ENCODE data around the gene PNMA3.
"Not testable (repeated sequence)": the region's sequence is repeated elsewhere in the genome, so short reads cannot be mapped to it uniquely, and the experiment has no call there.

The PNMA3 gene

DNA sequence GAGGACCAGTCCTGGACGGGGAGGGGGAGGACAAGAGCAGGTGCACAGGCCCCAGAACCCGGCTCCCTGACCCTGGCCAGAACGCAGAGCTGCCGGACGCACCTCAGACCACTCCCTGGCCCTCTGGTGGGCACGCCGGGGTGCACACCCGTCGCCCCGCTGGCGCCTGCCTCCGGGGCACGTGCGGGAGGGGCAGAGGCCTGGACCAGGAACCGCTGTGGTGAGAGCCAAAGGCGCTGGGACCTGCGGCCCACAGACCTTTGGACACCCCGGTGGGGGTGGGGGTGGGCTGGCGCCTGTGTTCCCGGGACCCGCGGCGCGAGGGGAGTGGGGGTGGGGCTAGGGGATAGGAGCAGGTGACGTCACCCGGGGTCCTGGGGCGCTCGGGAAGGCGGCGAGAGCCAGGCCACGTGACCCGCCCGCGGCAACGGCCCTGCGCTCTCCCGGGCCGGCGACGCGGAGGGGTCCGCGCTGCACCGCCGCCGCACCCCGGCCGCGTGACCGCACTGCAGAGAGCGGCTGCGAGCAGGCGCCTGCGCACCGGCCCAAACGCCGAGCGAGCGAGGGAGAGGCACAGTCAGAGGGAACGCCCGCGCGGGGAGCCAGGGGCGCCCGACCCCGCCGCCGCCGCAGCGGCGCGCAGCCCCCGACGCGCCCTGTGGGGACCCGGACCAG lies 15.8 kb downstream of the PNMA3 start, which contains the start of gene PNMA6A:
Gene PNMA6A, plus strand, starts transcription at position 546 of the 675 bp plus-strand sequence. CDS start 609 bp downstream, outside the sequence.
- DNase-seq (ENCODE audit: insufficient read length, low spot score); FAIRE-seq: not testable (repeated sequence)

DNA sequence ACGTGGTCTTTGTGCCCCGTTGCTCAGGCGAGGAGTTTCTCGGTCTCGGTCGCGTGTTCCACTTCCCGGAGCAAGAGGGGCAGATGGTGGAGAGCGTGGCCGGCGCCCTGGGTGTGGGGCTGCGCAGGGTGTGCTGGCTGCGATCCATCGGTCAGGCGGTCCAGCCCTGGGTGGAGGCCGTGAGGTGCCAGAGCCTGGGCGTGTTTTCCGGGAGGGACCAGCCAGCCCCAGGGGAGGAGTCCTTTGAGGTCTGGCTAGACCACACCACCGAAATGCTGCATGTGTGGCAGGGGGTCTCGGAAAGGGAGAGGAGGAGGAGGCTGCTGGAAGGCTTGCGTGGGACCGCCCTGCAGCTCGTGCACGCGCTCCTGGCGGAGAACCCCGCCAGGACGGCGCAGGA lies 17.1 kb downstream of the PNMA3 start:
- not testable (repeated sequence) for DNase-seq (ENCODE audit: insufficient read length, low spot score); FAIRE-seq

DNA sequence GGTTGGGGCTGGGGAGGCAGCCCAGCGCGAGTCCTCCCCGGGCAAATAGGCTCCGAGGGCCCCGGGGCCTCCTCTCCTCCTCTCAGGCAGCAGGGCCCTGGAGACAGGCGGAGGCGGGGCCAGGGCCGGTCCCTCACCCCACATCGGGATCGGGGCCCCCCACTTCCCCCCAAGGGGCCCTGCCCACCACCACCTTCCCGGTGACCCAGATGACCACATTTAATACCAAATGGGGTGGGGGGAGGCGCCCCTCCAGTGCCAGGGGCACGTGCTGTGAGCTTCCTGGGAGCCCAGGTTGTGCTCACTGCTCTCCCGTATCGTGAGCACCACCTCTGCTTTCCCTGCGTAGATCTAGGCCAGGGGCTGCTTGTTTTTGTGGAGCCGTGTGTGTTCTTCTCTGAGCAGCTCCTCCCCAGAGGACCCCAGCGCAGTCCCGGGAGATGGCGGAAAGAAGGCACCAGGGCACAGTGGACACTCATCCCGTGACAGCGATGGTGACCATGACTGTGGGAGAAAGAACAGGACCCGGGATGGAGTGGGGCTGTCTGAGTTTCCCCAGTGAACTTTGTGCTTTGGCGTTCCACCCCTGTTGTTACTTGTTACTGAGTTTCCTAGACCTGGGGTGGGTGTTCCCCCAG lies 18.1 kb downstream of the PNMA3 start:
- DNase-seq (ENCODE audit: insufficient read length, low spot score) (no peak), FAIRE-seq (no peak)

DNA sequence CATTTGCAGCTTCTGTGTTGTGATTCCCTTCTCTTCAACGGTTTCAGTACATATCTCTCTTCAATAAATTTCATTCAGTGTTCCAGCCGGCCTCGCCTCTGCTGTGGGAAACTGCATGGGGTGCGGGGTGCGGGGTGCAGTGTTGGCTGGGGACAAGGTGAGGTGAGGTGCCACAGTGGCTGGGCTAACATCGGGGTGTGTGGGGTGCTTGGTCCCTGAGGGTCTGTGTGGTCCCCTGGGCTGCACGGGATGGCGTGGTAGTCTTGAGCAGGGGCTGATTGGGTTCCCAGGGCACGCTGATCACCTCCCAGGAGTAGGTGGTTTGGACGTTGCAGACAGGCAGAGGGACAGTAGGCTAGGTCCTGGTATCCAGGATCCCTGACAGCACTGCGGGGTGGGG lies 18.7 kb downstream of the PNMA3 start:
- FAIRE-seq (no peak), DNase-seq (ENCODE audit: insufficient read length, low spot score) (no peak)

DNA sequence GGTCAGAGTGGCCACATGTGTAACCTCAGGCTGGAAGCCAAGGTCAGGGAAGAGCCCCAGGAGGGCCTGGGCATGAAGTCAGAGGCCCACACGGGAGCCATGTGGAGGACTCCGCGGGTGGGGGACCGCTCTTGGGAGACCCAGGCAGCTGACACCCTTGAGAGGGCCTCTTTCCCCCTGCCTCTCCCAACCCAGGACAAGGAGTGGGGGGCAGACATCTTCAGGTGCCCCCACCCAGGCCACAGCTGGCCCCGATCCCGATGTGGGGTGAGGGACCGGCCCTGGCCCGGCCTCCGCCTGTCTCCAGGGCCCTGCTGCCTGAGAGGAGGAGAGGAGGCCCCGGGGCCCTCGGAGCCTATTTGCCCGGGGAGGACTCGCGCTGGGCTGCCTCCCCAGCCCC lies 19.1 kb downstream of the PNMA3 start:
- FAIRE-seq (no peak), DNase-seq (ENCODE audit: insufficient read length, low spot score) (no peak)

DNA sequence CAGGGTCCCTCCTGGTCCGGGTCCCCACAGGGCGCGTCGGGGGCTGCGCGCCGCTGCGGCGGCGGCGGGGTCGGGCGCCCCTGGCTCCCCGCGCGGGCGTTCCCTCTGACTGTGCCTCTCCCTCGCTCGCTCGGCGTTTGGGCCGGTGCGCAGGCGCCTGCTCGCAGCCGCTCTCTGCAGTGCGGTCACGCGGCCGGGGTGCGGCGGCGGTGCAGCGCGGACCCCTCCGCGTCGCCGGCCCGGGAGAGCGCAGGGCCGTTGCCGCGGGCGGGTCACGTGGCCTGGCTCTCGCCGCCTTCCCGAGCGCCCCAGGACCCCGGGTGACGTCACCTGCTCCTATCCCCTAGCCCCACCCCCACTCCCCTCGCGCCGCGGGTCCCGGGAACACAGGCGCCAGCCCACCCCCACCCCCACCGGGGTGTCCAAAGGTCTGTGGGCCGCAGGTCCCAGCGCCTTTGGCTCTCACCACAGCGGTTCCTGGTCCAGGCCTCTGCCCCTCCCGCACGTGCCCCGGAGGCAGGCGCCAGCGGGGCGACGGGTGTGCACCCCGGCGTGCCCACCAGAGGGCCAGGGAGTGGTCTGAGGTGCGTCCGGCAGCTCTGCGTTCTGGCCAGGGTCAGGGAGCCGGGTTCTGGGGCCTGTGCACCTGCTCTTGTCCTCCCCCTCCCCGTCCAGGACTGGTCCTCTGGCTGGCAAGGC lies 21.3 kb downstream of the PNMA3 start:
- not testable (repeated sequence) for DNase-seq (ENCODE audit: insufficient read length, low spot score); FAIRE-seq

DNA sequence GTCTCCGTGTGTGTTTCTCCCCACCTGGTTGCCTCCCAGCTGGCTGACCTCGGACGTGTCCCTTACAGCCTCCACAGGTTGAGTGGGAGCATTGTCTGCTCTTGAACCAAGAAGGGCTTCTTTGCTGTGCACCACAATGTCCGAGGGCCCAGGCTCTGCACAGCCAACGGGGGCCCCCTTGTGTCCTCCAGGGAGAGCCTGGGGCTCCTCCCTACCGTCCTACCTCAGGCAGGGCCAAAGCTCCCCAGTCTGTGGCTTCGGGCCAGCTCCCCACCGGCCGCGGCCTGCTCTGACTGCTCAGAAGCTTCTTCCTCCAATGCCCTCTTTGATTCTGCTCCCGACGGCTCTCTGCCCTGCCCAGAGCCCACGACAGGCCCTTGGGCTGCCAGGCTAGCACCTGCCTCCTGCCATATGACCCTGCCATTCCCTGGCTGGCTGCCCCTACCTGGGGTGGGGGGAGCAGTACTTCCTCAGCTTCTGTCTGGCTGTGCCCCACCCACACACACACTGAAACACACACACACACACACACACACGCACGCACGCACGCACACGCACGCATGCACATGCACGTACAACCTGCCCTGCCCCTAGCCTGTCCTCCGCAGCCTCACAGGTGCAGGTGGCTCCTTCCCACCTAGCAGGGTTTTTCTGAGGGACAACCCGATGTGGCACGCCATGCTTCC lies 27.1 kb downstream of the PNMA3 start:
- not testable (repeated sequence) for DNase-seq (ENCODE audit: insufficient read length, low spot score); FAIRE-seq

DNA sequence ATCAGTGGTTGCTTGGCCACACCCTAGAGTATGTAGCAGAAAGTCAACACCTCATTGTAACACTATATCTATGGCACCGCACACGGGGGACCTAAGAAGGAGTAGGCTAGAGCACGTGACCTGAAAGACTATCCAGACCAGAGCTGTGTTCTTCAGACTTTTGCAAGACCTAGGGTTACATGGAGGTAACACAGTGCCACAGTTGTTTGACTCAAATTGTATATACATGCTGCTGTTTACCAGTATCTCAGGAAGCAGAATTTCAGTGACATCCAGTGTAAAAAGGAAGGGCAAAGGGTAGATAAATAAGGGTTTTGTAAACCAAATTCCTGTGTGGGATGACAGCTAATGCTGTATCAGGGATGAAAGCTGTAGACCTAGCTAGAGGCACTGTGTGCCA lies 46.1 kb downstream of the PNMA3 start:
- FAIRE-seq: no peak
- DNase-seq (ENCODE audit: insufficient read length, low spot score): no peak

DNA sequence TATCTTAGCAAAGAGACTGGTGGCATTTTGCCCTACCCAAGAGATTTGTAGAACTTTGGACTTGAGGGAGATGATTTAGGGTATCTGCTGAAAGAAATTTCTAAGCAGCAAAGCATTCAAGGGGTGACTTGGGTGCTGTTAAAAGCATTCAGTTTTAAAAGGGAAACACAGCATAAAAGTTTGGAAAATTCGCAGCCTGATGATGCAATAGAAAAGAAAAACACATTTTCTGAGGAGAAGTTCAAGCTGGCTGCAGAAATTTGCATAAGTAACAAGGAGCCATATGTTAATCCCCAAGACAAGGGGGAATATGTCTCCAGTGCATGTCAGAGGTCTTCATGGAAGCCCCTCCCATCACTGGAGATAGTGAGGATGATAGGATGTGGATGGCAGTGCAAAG lies 48.7 kb downstream of the PNMA3 start:
- not testable (repeated sequence) for FAIRE-seq; DNase-seq (ENCODE audit: insufficient read length, low spot score)

DNA sequence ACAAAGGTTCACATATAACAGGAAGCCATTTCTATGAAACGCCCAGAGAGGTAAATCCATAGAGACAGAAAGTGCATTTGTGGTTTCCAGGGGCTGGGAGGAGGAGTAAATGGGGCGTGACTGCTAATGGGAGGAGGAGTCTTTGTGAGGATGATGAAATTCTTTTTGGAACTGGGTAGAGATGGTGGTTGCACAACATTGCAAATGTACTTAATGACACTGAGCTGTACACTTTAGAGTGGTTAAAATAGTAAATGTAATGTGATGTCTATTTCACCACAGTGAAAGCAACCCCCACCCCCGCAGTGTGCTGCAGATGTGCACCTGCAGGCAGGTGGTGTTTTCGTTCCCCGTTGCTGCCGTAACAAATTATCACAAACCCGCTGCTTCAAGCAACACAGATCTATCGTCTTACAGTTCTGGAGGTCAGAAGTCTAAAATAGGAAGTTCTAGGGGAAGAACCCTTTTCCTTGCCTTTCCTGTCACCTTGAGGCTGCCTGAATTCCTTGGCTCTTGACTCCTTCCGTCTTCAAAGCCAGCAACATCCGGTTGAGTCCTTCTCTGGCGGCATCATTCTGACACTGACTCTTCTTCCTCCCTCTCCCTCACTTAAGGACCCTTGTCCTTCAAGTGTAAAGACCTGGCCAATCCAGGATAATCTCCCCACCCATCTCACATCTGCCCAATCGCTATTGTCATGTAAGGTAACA lies 50.0 kb downstream of the PNMA3 start:
- not testable (repeated sequence) for DNase-seq (ENCODE audit: insufficient read length, low spot score); FAIRE-seq
